ENCODE data around the gene GPBP1. TPM values are rescaled to one million over a fixed set of nuclear protein-coding genes. Genes with fewer than 3 reads are reported as not detected.
"Not testable (repeated sequence)": the region's sequence is repeated elsewhere in the genome, so short reads cannot be mapped to it uniquely, and the experiment has no call there.

Gene GPBP1
- total RNA-seq, 1 experiment from 2014 or later = 100 TPM

DNA sequence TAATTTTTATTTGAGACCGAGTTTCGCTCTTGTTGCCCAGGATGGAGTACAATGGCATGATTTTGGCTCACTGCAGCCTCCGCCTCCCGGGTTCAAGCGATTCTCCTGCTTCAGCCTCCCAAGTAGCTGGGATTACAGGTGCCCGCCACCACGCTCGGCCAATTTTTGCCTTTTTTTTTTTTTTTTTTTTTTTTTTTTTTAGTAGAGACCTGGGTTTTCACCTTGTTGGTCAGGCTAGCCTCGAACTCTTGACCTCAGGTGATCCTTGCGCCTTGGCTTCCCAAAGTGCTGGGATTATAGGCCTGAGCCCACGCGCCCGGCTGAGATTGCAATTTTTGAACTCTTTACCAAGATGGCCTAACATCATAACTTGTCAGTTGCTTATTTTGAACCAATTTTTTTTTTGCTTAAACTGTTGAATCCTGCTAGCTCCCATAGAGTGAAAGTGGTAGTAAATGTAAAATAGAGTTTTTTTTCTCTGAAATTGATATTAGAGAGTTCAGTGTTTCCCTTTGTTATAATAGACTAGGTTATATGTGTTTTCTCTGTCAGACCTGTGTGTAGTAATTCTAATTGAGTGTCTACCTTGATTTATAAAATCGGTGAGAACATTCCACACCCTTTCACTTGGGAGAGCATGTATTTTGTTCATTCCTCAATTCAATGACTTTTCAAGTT lies 3.8 kb downstream of the GPBP1 start (continued):
- TF ChIP-seq, protein P1, sequence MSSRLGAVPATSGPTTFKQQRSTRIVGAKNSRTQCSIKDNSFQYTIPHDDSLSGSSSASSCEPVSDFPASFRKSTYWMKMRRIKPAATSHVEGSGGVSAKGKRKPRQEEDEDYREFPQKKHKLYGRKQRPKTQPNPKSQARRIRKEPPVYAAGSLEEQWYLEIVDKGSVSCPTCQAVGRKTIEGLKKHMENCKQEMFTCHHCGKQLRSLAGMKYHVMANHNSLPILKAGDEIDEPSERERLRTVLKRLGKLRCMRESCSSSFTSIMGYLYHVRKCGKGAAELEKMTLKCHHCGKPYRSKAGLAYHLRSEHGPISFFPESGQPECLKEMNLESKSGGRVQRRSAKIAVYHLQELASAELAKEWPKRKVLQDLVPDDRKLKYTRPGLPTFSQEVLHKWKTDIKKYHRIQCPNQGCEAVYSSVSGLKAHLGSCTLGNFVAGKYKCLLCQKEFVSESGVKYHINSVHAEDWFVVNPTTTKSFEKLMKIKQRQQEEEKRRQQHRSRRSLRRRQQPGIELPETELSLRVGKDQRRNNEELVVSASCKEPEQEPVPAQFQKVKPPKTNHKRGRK (CRISPR knock-in tag; IDR thresholded peaks at IDR 0.05; ENCODE audit: borderline replicate concordance) = no peak
- no peak for TF ChIP-seq MXD4 (CRISPR knock-in tag; IDR thresholded peaks at IDR 0.05; ENCODE audit: borderline replicate concordance)
- TF ChIP-seq, protein P2, sequence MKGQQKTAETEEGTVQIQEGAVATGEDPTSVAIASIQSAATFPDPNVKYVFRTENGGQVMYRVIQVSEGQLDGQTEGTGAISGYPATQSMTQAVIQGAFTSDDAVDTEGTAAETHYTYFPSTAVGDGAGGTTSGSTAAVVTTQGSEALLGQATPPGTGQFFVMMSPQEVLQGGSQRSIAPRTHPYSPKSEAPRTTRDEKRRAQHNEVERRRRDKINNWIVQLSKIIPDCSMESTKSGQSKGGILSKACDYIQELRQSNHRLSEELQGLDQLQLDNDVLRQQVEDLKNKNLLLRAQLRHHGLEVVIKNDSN (CRISPR knock-in tag; IDR thresholded peaks at IDR 0.05) = no peak
- TF ChIP-seq, protein P3, sequence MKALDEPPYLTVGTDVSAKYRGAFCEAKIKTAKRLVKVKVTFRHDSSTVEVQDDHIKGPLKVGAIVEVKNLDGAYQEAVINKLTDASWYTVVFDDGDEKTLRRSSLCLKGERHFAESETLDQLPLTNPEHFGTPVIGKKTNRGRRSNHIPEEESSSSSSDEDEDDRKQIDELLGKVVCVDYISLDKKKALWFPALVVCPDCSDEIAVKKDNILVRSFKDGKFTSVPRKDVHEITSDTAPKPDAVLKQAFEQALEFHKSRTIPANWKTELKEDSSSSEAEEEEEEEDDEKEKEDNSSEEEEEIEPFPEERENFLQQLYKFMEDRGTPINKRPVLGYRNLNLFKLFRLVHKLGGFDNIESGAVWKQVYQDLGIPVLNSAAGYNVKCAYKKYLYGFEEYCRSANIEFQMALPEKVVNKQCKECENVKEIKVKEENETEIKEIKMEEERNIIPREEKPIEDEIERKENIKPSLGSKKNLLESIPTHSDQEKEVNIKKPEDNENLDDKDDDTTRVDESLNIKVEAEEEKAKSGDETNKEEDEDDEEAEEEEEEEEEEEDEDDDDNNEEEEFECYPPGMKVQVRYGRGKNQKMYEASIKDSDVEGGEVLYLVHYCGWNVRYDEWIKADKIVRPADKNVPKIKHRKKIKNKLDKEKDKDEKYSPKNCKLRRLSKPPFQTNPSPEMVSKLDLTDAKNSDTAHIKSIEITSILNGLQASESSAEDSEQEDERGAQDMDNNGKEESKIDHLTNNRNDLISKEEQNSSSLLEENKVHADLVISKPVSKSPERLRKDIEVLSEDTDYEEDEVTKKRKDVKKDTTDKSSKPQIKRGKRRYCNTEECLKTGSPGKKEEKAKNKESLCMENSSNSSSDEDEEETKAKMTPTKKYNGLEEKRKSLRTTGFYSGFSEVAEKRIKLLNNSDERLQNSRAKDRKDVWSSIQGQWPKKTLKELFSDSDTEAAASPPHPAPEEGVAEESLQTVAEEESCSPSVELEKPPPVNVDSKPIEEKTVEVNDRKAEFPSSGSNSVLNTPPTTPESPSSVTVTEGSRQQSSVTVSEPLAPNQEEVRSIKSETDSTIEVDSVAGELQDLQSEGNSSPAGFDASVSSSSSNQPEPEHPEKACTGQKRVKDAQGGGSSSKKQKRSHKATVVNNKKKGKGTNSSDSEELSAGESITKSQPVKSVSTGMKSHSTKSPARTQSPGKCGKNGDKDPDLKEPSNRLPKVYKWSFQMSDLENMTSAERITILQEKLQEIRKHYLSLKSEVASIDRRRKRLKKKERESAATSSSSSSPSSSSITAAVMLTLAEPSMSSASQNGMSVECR (CRISPR knock-in tag; IDR thresholded peaks at IDR 0.05; ENCODE audit: borderline replicate concordance) = no peak

DNA sequence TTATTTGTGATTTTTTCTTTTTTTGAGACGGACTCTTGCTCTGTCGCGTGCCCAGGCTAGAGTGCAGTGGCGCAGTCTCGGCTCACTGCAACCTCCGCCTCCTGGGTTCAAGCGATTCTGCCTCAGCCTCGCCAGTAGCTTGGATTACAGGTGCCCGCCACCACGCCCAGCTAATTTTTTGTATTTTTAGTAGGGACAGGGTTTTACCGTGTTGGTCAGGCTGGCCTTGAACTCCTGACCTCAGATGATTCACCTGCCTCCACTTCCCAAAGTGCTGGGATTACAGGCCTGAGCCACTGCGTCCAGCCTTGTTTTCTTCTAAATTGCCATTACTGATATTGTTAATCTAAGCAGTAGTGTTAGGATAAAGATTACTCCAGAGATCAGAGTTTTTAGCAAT lies 4.4 kb downstream of the GPBP1 start:
- H3K27me3 Mint-ChIP-seq (ENCODE audit: low read depth); H3K9me3 Mint-ChIP-seq; ATAC-seq; DNase-seq (ENCODE audit: low spot score); H3K27ac Mint-ChIP-seq; POLR2A ChIA-PET: not testable (repeated sequence)
- peak overlapping the region; percentile 97 for H3K4me3 Mint-ChIP-seq
- CTCF ChIA-PET = interaction anchor here (0.6 kb wide), 1 partner anchor 17 kb away, joined by 3 read pairs; no protein-coding TSS in a partner anchor
- H3K36me3 Mint-ChIP-seq = peaks cover 38% of the 10 kb centered on the region
- peaks cover 47% of the 10 kb centered on the region for H3K4me1 Mint-ChIP-seq

DNA sequence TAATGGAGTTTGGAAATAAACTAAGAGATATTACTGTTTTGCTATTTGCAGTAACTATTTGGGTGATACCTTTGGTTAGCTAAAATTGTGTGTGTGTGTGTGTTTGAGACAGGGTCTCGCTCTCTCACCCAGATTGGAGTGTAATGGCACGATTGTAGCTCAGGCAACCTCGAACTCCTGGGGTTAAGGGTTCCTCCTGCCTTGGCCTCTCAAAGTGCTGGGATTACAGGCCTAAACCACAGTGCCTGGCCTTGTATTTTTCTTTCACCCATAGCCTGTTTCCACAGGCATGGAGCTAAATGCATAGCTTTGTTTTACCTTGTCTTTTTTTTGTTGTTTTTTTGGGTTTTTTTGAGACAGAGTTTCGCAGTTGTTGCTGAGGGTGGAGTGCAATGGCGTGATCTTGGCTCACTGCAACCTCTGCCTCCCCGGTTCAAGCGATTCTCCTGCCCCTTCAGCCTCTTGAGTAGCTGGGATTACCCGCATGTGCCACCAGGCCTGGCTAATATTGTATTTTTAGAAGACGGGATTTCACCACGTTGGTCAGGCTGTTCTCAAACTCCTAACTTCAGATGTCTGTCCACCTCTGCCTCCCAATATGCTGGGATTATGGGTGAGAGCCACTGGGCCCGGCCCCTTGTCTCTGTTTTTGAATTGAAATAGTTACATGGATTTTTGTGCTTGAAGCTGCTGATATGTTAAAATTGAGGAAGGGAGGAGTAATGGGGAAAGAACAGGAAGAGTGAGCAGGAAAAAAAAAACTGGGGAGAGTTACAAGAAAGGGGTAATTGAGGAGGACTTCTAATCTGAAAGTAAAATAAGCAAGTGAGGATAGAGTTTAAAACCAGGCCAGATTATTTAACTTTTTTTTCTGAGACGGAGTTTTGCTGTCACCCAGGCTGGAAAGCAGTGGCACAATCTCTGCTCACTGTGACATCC lies 5.7 kb downstream of the GPBP1 start:
- Mint-ChIP-seq H3K27ac (peak overlapping the region; percentile 16), H3K36me3 (peaks cover 46% of the 10 kb centered on the region), H3K9me3 (no peaks in the 10 kb centered on the region), H3K4me3 (peak overlapping the region; percentile 97), H3K4me1 (peaks cover 54% of the 10 kb centered on the region), H3K27me3 (ENCODE audit: low read depth) (no peaks in the 10 kb centered on the region)
- CTCF ChIA-PET = interaction anchor here (0.5 to 1.2 kb wide), 3 partner anchors 12 to 41 kb away, joined by 3 read pairs; no protein-coding TSS in a partner anchor
- POLR2A ChIA-PET = no interaction called here
- ATAC-seq (no peak; the same call in 1 of the 2 replicates), DNase-seq (ENCODE audit: low spot score) (no peak)
- TF ChIP-seq, protein P4, sequence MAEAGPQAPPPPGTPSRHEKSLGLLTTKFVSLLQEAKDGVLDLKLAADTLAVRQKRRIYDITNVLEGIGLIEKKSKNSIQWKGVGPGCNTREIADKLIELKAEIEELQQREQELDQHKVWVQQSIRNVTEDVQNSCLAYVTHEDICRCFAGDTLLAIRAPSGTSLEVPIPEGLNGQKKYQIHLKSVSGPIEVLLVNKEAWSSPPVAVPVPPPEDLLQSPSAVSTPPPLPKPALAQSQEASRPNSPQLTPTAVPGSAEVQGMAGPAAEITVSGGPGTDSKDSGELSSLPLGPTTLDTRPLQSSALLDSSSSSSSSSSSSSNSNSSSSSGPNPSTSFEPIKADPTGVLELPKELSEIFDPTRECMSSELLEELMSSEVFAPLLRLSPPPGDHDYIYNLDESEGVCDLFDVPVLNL (CRISPR knock-in tag; IDR thresholded peaks at IDR 0.05; ENCODE audit: borderline replicate concordance, low read depth) = no peak
- TF ChIP-seq, protein P5, sequence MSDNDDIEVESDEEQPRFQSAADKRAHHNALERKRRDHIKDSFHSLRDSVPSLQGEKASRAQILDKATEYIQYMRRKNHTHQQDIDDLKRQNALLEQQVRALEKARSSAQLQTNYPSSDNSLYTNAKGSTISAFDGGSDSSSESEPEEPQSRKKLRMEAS (CRISPR knock-in tag; IDR thresholded peaks at IDR 0.05) = no peak
- no peak for TF ChIP-seq CREB1 (CRISPR knock-in tag; IDR thresholded peaks at IDR 0.05)
- TF ChIP-seq, protein P6, sequence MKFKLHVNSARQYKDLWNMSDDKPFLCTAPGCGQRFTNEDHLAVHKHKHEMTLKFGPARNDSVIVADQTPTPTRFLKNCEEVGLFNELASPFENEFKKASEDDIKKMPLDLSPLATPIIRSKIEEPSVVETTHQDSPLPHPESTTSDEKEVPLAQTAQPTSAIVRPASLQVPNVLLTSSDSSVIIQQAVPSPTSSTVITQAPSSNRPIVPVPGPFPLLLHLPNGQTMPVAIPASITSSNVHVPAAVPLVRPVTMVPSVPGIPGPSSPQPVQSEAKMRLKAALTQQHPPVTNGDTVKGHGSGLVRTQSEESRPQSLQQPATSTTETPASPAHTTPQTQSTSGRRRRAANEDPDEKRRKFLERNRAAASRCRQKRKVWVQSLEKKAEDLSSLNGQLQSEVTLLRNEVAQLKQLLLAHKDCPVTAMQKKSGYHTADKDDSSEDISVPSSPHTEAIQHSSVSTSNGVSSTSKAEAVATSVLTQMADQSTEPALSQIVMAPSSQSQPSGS (CRISPR knock-in tag; IDR thresholded peaks at IDR 0.05; ENCODE audit: borderline replicate concordance, low read depth) = no peak
- TF ChIP-seq, protein P1 (CRISPR knock-in tag; IDR thresholded peaks at IDR 0.05; ENCODE audit: borderline replicate concordance) = no peak
- TF ChIP-seq GABPB1 (CRISPR knock-in tag; IDR thresholded peaks at IDR 0.05) = no peak
- TF ChIP-seq, protein P7, sequence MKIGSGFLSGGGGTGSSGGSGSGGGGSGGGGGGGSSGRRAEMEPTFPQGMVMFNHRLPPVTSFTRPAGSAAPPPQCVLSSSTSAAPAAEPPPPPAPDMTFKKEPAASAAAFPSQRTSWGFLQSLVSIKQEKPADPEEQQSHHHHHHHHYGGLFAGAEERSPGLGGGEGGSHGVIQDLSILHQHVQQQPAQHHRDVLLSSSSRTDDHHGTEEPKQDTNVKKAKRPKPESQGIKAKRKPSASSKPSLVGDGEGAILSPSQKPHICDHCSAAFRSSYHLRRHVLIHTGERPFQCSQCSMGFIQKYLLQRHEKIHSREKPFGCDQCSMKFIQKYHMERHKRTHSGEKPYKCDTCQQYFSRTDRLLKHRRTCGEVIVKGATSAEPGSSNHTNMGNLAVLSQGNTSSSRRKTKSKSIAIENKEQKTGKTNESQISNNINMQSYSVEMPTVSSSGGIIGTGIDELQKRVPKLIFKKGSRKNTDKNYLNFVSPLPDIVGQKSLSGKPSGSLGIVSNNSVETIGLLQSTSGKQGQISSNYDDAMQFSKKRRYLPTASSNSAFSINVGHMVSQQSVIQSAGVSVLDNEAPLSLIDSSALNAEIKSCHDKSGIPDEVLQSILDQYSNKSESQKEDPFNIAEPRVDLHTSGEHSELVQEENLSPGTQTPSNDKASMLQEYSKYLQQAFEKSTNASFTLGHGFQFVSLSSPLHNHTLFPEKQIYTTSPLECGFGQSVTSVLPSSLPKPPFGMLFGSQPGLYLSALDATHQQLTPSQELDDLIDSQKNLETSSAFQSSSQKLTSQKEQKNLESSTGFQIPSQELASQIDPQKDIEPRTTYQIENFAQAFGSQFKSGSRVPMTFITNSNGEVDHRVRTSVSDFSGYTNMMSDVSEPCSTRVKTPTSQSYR (CRISPR knock-in tag; IDR thresholded peaks at IDR 0.05) = no peak
- no peak for TF ChIP-seq RORB (CRISPR knock-in tag; IDR thresholded peaks at IDR 0.05)
- TF ChIP-seq ATF1 (CRISPR knock-in tag; IDR thresholded peaks at IDR 0.05) = no peak
- TF ChIP-seq IRF2 (CRISPR knock-in tag; IDR thresholded peaks at IDR 0.05; ENCODE audit: borderline replicate concordance, low read depth) = no peak
- TF ChIP-seq MYBL2 (CRISPR knock-in tag; IDR thresholded peaks at IDR 0.05) = no peak
